ENCODE measurements around the gene RGS14. TPM values are rescaled to one million over a fixed set of nuclear protein-coding genes. Genes with fewer than 3 reads are reported as not detected.

The RGS14 gene
- polyA plus RNA-seq, 3 donors, result 12.1 to 17.5 (median 14.1) TPM

GRCh38 chr5:177389241-177390169 is 31.8 kb downstream of the RGS14 start:
- DNase-seq (ENCODE audit: extremely low read depth in 1 of 11, low read depth in 9 of 11, low spot score in 4 of 11), result no peak

GRCh38 chr5:177390363-177391300 is 32.9 kb downstream of the RGS14 start:
- peak in 10 of 11 donors; percentile 78 to 88 (median 84) for DNase-seq (ENCODE audit: extremely low read depth in 1 of 11, low read depth in 9 of 11, low spot score in 4 of 11)

- DNase-seq (ENCODE audit: extremely low read depth in 1 of 11, low read depth in 9 of 11, low spot score in 4 of 11), result no peak
Measured at GRCh38 chr5:177392765-177393164, 35.0 kb downstream of the RGS14 start.

GRCh38 chr5:177393206-177393765 is 35.6 kb downstream of the RGS14 start:
- no peak for DNase-seq (ENCODE audit: extremely low read depth in 1 of 11, low read depth in 9 of 11, low spot score in 4 of 11)

GRCh38 chr5:177393990-177394389 is 36.3 kb downstream of the RGS14 start:
- DNase-seq (ENCODE audit: extremely low read depth in 1 of 11, low read depth in 9 of 11, low spot score in 4 of 11), result no peak

GRCh38 chr5:177396078-177396477 is 38.4 kb downstream of the RGS14 start:
- DNase-seq (ENCODE audit: extremely low read depth in 1 of 11, low read depth in 9 of 11, low spot score in 4 of 11), result no peak

- no peak for DNase-seq (ENCODE audit: extremely low read depth in 1 of 11, low read depth in 9 of 11, low spot score in 4 of 11)
Measured at GRCh38 chr5:177396807-177397206, 39.1 kb downstream of the RGS14 start.

GRCh38 chr5:177397875-177398390 is 40.2 kb downstream of the RGS14 start:
- no peak for DNase-seq (ENCODE audit: extremely low read depth in 1 of 11, low read depth in 9 of 11, low spot score in 4 of 11)

GRCh38 chr5:177399997-177400868 is 42.5 kb downstream of the RGS14 start, which contains the start of gene PFN3:
PFN3 (minus strand) TSS chr5:177400661; CDS start chr5:177400576, 85 bp downstream.
- peak in 1 of 11 donors; percentile 58 for DNase-seq (ENCODE audit: extremely low read depth in 1 of 11, low read depth in 9 of 11, low spot score in 4 of 11)

- DNase-seq (ENCODE audit: extremely low read depth in 1 of 11, low read depth in 9 of 11, low spot score in 4 of 11), result peak in 3 of 11 donors; percentile 51 to 56 (median 54)
Measured at GRCh38 chr5:177402271-177403043, 44.7 kb downstream of the RGS14 start.

- no peak for DNase-seq (ENCODE audit: extremely low read depth in 1 of 11, low read depth in 9 of 11, low spot score in 4 of 11)
Measured at GRCh38 chr5:177403102-177403791, 45.5 kb downstream of the RGS14 start.

- DNase-seq (ENCODE audit: extremely low read depth in 1 of 11, low read depth in 9 of 11, low spot score in 4 of 11), result peak in 3 of 11 donors; percentile 57 to 67 (median 63)
Measured at GRCh38 chr5:177403792-177404640, 46.3 kb downstream of the RGS14 start.

GRCh38 chr5:177404641-177405179 is 47.0 kb downstream of the RGS14 start:
- DNase-seq (ENCODE audit: extremely low read depth in 1 of 11, low read depth in 9 of 11, low spot score in 4 of 11), result no peak

GRCh38 chr5:177405312-177405711 is 47.6 kb downstream of the RGS14 start:
- DNase-seq (ENCODE audit: extremely low read depth in 1 of 11, low read depth in 9 of 11, low spot score in 4 of 11), result no peak

- DNase-seq (ENCODE audit: extremely low read depth in 1 of 11, low read depth in 9 of 11, low spot score in 4 of 11), result no peak
Measured at GRCh38 chr5:177405805-177406204, 48.1 kb downstream of the RGS14 start.
